GF-D8 (cell line): ENCODE measurements around the gene RNF167.
"Not testable (repeated sequence)": the region's sequence is repeated elsewhere in the genome, so short reads cannot be mapped to it uniquely, and the experiment has no call there.

Experiments
- DNase-seq: peaks from one replicate; lab custom pipeline; 2025; lab: John Stamatoyannopoulos, UW

The RNF167 gene

GRCh38 chr17:4902540-4902939 lies 37.5 kb upstream of the RNF167 start:
- DNase-seq = no peak

- peak; percentile 8 for DNase-seq
Measured at GRCh38 chr17:4903051-4903818, 36.8 kb upstream of the RNF167 start, which contains the start of gene CHRNE. Gene CHRNE, minus strand, starts transcription at chr17:4903098. Its CDS starts 35 bp downstream, at chr17:4903063.

GRCh38 chr17:4906642-4907041 lies 33.4 kb upstream of the RNF167 start:
- DNase-seq = not testable (repeated sequence)

GRCh38 chr17:4908301-4908700 lies 31.8 kb upstream of the RNF167 start:
- no peak for DNase-seq

GRCh38 chr17:4908711-4909496 lies 31.2 kb upstream of the RNF167 start:
- DNase-seq = peak; percentile 52

- no peak for DNase-seq
Measured at GRCh38 chr17:4913994-4914393, 26.1 kb upstream of the RNF167 start.

GRCh38 chr17:4914551-4914950 lies 25.5 kb upstream of the RNF167 start:
- DNase-seq = not testable (repeated sequence)

GRCh38 chr17:4919511-4920047 lies 20.5 kb upstream of the RNF167 start:
- DNase-seq = no peak

- DNase-seq = peak; percentile 3
Measured at GRCh38 chr17:4920351-4921048, 19.6 kb upstream of the RNF167 start.

GRCh38 chr17:4921320-4921719 lies 18.7 kb upstream of the RNF167 start:
- DNase-seq = no peak

GRCh38 chr17:4926577-4927335 lies 13.3 kb upstream of the RNF167 start:
- DNase-seq = not testable (repeated sequence)

- DNase-seq = no peak
Measured at GRCh38 chr17:4928881-4929280, 11.2 kb upstream of the RNF167 start.

- DNase-seq = no peak
Measured at GRCh38 chr17:4931963-4932362, 8.1 kb upstream of the RNF167 start, which contains the start of gene GP1BA. Gene GP1BA, plus strand, starts transcription at chr17:4932277. Its CDS starts 328 bp downstream, at chr17:4932605.

GRCh38 chr17:4932756-4933155 lies 7.3 kb upstream of the RNF167 start:
- DNase-seq = no peak

- no peak for DNase-seq
Measured at GRCh38 chr17:4933646-4934045, 6.4 kb upstream of the RNF167 start.

- peak; percentile 57 for DNase-seq
Measured at GRCh38 chr17:4934173-4934979, 5.7 kb upstream of the RNF167 start.

GRCh38 chr17:4935650-4936049 lies 4.4 kb upstream of the RNF167 start:
- no peak for DNase-seq

- DNase-seq = no peak
Measured at GRCh38 chr17:4936436-4936835, 3.6 kb upstream of the RNF167 start.

GRCh38 chr17:4937553-4937952 lies 2.5 kb upstream of the RNF167 start:
- DNase-seq = no peak

- no peak for DNase-seq
Measured at GRCh38 chr17:4938069-4938491, 2.0 kb upstream of the RNF167 start.
